ENCODE results near the gene RBM27. TPM values are rescaled to one million over a fixed set of nuclear protein-coding genes. Genes with fewer than 3 reads are reported as not detected.
"Not testable (repeated sequence)": the region's sequence is repeated elsewhere in the genome, so short reads cannot be mapped to it uniquely, and the experiment has no call there.

RBM27 gene
- total RNA-seq, 2 experiments from 2014 or later, result 18.8 to 23.3 TPM

DNA sequence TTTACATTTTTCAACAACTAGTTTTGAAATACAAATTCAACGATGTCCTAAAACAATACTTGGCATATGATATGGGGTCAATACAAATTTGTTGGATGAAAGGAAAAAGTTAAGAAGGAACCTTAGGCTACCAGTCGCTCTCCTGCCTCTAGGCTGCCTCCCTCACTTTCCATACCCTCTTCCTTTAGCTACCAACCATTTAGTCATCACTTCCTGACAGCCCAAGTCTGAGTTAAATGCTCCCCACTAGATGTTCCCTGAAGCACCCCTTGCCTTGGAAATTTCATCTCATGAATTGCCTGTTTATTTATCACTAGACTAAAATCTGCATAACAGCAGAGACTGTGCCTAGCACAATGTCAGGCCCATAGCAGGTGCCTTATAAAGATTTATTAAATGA is 18.2 kb upstream of the RBM27 start:
- H3K27me3 Mint-ChIP-seq, result peaks cover 3% of the 10 kb centered on the region
- peaks cover 13% of the 10 kb centered on the region for H3K36me3 Mint-ChIP-seq (ENCODE audit: low read depth)
- ChIA-PET POLR2A (interaction anchor here (1.6 kb wide), 1 partner anchor 11 kb away, joined by 5 read pairs; no protein-coding TSS in a partner anchor), CTCF (interaction anchor here (0.8 to 1.1 kb wide), 2 partner anchors 11 to 18 kb away, joined by 3 read pairs; partner anchors contain the start of gene RBM27)
- no peak overlapping the region for H3K4me3 Mint-ChIP-seq
- H3K27ac Mint-ChIP-seq, result no peak overlapping the region
- no peaks in the 10 kb centered on the region for H3K9me3 Mint-ChIP-seq
- H3K4me1 Mint-ChIP-seq, result peaks cover 23% of the 10 kb centered on the region
- no peak for DNase-seq

DNA sequence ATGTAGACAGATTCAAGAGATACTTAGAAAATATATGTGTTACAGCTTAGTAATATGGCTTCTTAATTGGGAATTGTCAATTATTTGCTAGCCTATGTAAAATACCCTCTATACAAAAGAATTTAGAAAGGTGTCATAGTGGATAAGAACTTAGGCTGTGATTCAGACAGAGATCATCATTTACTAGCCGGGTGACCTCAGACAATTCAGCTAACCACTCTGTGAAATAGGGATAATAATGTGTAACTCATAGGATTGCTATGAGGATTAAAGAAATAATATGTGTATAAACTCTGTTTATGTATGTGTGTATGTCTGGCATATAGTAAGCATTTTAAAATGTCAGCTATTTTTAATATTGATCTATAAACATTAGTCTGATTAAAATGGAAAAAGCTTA is 15.0 kb upstream of the RBM27 start:
- ChIA-PET POLR2A (interaction anchor here (1.7 kb wide), 1 partner anchor 15 kb away, joined by 5 read pairs; the partner anchor contains the start of gene RBM27), CTCF (no interaction called here)
- H3K4me1 Mint-ChIP-seq, result peaks cover 8% of the 10 kb centered on the region
- peaks cover 10% of the 10 kb centered on the region for H3K27me3 Mint-ChIP-seq
- H3K27ac Mint-ChIP-seq, result no peak overlapping the region
- no peaks in the 10 kb centered on the region for H3K9me3 Mint-ChIP-seq
- H3K4me3 Mint-ChIP-seq, result no peak overlapping the region
- no peak for DNase-seq
- no peaks in the 10 kb centered on the region for H3K36me3 Mint-ChIP-seq (ENCODE audit: low read depth)

DNA sequence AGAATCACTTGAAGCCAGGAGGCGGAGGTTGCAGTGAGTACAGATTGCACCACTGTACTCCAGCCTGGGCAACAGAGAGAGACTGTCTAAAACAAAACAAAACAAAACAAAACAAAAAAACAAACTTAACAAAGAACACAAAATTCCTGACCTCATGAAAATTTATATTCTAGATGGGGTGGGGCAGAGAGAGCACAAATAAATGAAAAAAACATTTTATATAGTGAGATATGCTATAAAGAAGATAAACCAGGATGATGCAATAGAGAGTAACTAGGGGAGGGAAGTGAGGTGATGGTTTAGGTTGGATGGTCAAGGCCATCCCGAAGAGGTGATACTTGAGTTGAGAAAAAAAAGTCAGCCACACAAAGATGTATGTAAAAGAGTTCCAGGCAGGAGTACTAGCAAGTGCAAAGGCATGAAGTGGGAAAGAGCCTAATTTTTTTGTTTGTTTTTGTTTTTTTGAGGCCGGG is 10.8 kb upstream of the RBM27 start:
- Mint-ChIP-seq H3K9me3 (no peaks in the 10 kb centered on the region), H3K27me3 (peaks cover 24% of the 10 kb centered on the region), H3K4me3 (no peak overlapping the region), H3K4me1 (no peaks in the 10 kb centered on the region), H3K27ac (no peak overlapping the region), H3K36me3 (ENCODE audit: low read depth) (no peaks in the 10 kb centered on the region)
- ChIA-PET POLR2A (interaction anchor here (0.7 to 1.0 kb wide), 2 partner anchors 10 to 11 kb away, joined by 3 read pairs; partner anchors contain the start of genes LARS1 and RBM27), CTCF (interaction anchor here (0.9 kb wide), 1 partner anchor 14 kb away, joined by 3 read pairs; no protein-coding TSS in a partner anchor)
- DNase-seq, result no peak

GRCh38 chr5:146193285-146193684 is 10.1 kb upstream of the RBM27 start:
- H3K27ac Mint-ChIP-seq, result no peak overlapping the region
- H3K36me3 Mint-ChIP-seq (ENCODE audit: low read depth), result no peaks in the 10 kb centered on the region
- CTCF ChIA-PET, result interaction anchor here (0.9 kb wide), 1 partner anchor 13 kb away, joined by 3 read pairs; no protein-coding TSS in a partner anchor
- no peaks in the 10 kb centered on the region for H3K9me3 Mint-ChIP-seq
- H3K4me1 Mint-ChIP-seq, result no peaks in the 10 kb centered on the region
- H3K27me3 Mint-ChIP-seq, result peaks cover 21% of the 10 kb centered on the region
- no peak for DNase-seq
- H3K4me3 Mint-ChIP-seq, result no peak overlapping the region
- POLR2A ChIA-PET, result interaction anchor here (0.7 to 1.0 kb wide), 2 partner anchors 10 kb away, joined by 3 read pairs; partner anchors contain the start of genes LARS1 and RBM27

- DNase-seq; H3K9me3 Mint-ChIP-seq; H3K27ac Mint-ChIP-seq; H3K4me1 Mint-ChIP-seq; CTCF ChIA-PET; H3K36me3 Mint-ChIP-seq (ENCODE audit: low read depth); H3K4me3 Mint-ChIP-seq: not testable (repeated sequence)
- POLR2A ChIA-PET, result interaction anchor here (1.0 kb wide), 1 partner anchor 12 kb away, joined by 4 read pairs; the partner anchor contains the start of gene LARS1
- peaks cover 21% of the 10 kb centered on the region for H3K27me3 Mint-ChIP-seq
These were observed 8.4 kb upstream of the RBM27 start for GRCh38 chr5:146194997-146195396.

- no peaks in the 10 kb centered on the region for H3K36me3 Mint-ChIP-seq (ENCODE audit: low read depth)
- no peak for DNase-seq
- CTCF ChIA-PET, result no interaction called here
These were observed 6.9 kb upstream of the RBM27 start for GRCh38 chr5:146196459-146197048.

DNA sequence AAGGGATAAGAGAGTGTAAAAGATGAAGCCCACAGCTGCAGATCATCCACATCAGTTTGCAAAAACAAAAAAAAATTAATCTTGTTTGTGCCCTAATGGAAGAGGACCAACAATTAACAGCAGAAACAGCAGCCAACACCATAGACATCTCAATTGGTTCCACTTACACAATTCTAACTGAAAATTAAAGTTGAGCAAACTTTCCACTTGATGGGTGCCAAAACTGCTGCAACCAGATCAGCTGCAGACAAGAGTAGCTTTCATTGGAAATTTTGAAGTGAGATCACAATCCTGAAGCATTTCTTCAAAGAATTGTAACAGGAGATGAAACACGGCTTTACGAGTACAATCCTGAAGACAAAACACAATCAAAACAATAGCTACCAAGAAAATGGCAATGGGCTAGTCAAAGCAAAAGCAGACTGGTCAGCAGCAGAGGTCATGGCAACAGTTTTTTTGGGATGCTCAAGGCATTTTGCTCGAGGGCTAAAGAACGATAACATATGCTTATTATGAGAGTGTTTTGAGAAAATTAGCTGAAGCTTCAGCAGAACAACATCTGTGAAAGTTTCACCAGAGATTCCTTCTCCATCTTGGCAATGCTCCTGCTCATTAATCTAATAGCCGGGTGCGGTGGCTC is 4.1 kb upstream of the RBM27 start:
- H3K4me1 Mint-ChIP-seq, result peaks cover 6% of the 10 kb centered on the region
- H3K27me3 Mint-ChIP-seq, result peaks cover 12% of the 10 kb centered on the region
- no peak overlapping the region for H3K4me3 Mint-ChIP-seq
- DNase-seq, result no peak
- H3K9me3 Mint-ChIP-seq, result no peaks in the 10 kb centered on the region
- no peak overlapping the region for H3K27ac Mint-ChIP-seq
- H3K36me3 Mint-ChIP-seq (ENCODE audit: low read depth), result no peaks in the 10 kb centered on the region
- CTCF ChIA-PET, result interaction anchor here (2.8 kb wide), 1 partner anchor 16 kb away, joined by 8 read pairs; no protein-coding TSS in a partner anchor
- POLR2A ChIA-PET, result interaction anchor here (1.0 kb wide), 1 partner anchor 9 kb away, joined by 3 read pairs; no protein-coding TSS in a partner anchor

More at GRCh38 chr5:146196459-146197048, 6.9 kb upstream of the RBM27 start:
- no peak overlapping the region for H3K27ac Mint-ChIP-seq
- H3K27me3 Mint-ChIP-seq, result peaks cover 15% of the 10 kb centered on the region
- no peaks in the 10 kb centered on the region for H3K9me3 Mint-ChIP-seq
- no peaks in the 10 kb centered on the region for H3K4me1 Mint-ChIP-seq
- POLR2A ChIA-PET, result no interaction called here
- H3K4me3 Mint-ChIP-seq, result no peak overlapping the region

GRCh38 chr5:146201795-146202194 is 1.6 kb upstream of the RBM27 start:
- not testable (repeated sequence) for H3K27me3 Mint-ChIP-seq; H3K36me3 Mint-ChIP-seq (ENCODE audit: low read depth); DNase-seq; H3K9me3 Mint-ChIP-seq; H3K4me3 Mint-ChIP-seq; H3K27ac Mint-ChIP-seq
- POLR2A ChIA-PET, result interaction anchor here (0.7 kb wide), 1 partner anchor 19 kb away, joined by 3 read pairs; no protein-coding TSS in a partner anchor
- H3K4me1 Mint-ChIP-seq, result peaks cover 11% of the 10 kb centered on the region
- CTCF ChIA-PET, result interaction anchor here (2.3 to 2.8 kb wide), 2 partner anchors 19 to 245 kb away, joined by 8 to 9 read pairs; partner anchors contain the start of gene TCERG1

DNA sequence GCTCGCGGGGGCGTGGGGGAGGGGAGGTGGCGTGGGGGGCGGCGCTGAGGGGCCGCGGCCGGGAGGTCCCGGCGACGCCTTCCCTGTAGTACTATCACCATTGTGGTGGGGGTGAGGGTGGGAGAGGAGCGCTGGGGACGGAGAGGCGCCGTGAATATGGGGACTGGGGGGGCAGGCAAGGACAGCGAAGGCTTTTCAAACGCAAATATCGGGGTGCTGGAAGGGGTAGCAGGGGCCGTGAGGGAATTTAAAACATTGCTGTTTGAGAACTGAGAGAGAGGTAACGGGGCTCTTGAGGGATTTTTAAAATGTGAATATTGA is 427 bp downstream of the RBM27 start:
- ChIA-PET POLR2A (interaction anchor here (0.6 to 1.7 kb wide), 9 partner anchors 9 to 31 kb away, joined by 3 to 16 read pairs (median 4); partner anchors contain the start of gene LARS1), CTCF (interaction anchor here (1.2 to 2.3 kb wide), 2 partner anchors 18 to 243 kb away, joined by 3 to 9 read pairs; partner anchors contain the start of gene TCERG1)
- Mint-ChIP-seq H3K27ac (no peak overlapping the region), H3K9me3 (no peaks in the 10 kb centered on the region), H3K4me1 (peaks cover 24% of the 10 kb centered on the region), H3K27me3 (no peaks in the 10 kb centered on the region), H3K4me3 (no peak overlapping the region), H3K36me3 (ENCODE audit: low read depth) (no peaks in the 10 kb centered on the region)
- no peak for DNase-seq

DNA sequence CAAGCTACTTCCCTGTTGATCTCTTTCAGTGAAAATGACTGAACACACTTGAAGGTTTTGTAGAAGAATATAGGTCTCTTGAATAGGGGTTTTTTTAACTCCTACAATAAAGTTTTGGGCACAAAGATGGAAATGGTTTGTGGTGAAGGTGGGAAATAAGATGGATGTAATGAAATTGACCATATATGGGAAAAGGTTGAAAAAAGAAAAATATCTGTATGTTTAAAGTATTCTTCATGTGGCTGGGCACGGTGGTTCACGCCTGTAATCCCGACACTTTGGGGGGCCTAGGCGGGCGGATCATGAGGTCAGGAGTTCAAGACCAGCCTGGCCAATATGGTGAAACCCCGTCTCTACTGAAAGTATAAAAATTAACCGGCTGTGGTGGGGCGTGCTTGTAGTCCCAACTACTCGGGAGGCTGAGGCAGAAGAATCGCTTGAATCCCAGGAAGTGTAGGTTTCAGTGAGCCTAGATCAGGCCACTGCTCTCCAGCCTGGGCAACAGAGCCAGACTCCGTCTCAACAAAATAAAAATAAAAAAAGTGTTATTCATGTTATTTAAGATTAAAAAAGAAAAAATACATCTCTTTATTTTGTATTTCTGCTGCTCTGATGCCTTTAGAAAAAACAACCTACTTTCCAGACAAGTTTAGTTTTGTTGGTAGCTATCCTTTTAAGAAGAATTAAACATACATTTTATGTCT is 2.2 kb downstream of the RBM27 start:
- H3K27me3 Mint-ChIP-seq, result no peaks in the 10 kb centered on the region
- ChIA-PET POLR2A (no interaction called here), CTCF (interaction anchor here (1.1 kb wide), 2 partner anchors 12 to 19 kb away, joined by 3 to 4 read pairs; no protein-coding TSS in a partner anchor)
- H3K27ac Mint-ChIP-seq, result peak overlapping the region; percentile 37
- peaks cover 3% of the 10 kb centered on the region for H3K36me3 Mint-ChIP-seq (ENCODE audit: low read depth)
- no peak overlapping the region for H3K4me3 Mint-ChIP-seq
- peaks cover 31% of the 10 kb centered on the region for H3K4me1 Mint-ChIP-seq
- H3K9me3 Mint-ChIP-seq, result no peaks in the 10 kb centered on the region
- DNase-seq, result no peak

DNA sequence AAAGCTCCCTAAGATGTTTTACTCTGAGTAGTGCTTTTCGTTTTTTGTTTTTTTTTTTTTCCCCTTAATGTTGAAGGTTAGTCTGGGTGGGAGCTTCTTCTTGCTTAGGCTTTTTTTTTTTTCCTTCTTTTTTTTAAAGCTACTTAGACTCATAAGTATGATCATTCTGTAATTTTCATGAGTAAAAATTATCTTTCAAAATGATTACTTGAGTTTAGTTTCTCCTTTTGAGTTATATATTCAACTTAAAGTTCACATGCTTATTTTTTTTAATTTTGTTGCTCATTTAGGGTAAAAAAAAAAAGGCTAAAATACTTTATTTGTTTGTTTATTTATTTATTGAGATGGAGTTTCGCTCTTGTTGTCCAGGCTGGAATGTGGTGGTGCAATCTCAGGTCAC is 2.9 kb downstream of the RBM27 start:
- Mint-ChIP-seq H3K27ac (peak overlapping the region; percentile 37), H3K4me3 (no peak overlapping the region), H3K4me1 (peaks cover 31% of the 10 kb centered on the region), H3K9me3 (no peaks in the 10 kb centered on the region), H3K27me3 (no peaks in the 10 kb centered on the region), H3K36me3 (ENCODE audit: low read depth) (peaks cover 3% of the 10 kb centered on the region)
- ChIA-PET CTCF (interaction anchor here (1.1 kb wide), 2 partner anchors 13 to 20 kb away, joined by 3 to 4 read pairs; no protein-coding TSS in a partner anchor), POLR2A (no interaction called here)
- no peak for DNase-seq

- H3K27ac Mint-ChIP-seq, result no peak overlapping the region
- POLR2A ChIA-PET, result no interaction called here
- H3K4me3 Mint-ChIP-seq, result no peak overlapping the region
- H3K27me3 Mint-ChIP-seq, result no peaks in the 10 kb centered on the region
- peaks cover 6% of the 10 kb centered on the region for H3K36me3 Mint-ChIP-seq (ENCODE audit: low read depth)
- DNase-seq, result no peak
- H3K4me1 Mint-ChIP-seq, result peaks cover 27% of the 10 kb centered on the region
- CTCF ChIA-PET, result no interaction called here
- no peaks in the 10 kb centered on the region for H3K9me3 Mint-ChIP-seq
These were observed 5.6 kb downstream of the RBM27 start for GRCh38 chr5:146208916-146209522.

All from activated CD4-positive, alpha-beta memory T cell treated with anti-CD3 and anti-CD28 coated beads, Interleukin-2, amount 10 ng/mL, durations not matched to agents 7 days and 5 days (primary cell).